ENCODE results near the gene GRIN2C.

The GRIN2C gene

GRCh38 chr17:74836691-74837467 is 22.8 kb downstream of the GRIN2C start:
- Histone ChIP-seq H3K4me1 (ENCODE audit: insufficient read depth, low read length) (peaks cover 14% of the 10 kb centered on the region), H3K36me3 (ENCODE audit: insufficient read depth, low read depth, low read length) (no peaks in the 10 kb centered on the region), H3K27me3 (ENCODE audit: insufficient read depth, low read length) (peaks cover 15% of the 10 kb centered on the region), H3K9ac (ENCODE audit: low read depth, low read length) (no peak overlapping the region), H3K9me3 (ENCODE audit: insufficient read depth, low read depth, low read length) (no peaks in the 10 kb centered on the region), H3K4me3 (ENCODE audit: low read length) (no peak overlapping the region), H3K27ac (ENCODE audit: low read length) (no peak overlapping the region)

GRCh38 chr17:74836191-74836590 is 23.5 kb downstream of the GRIN2C start:
- H3K9ac ChIP-seq (ENCODE audit: low read depth, low read length) = no peak overlapping the region

GRCh38 chr17:74833501-74834377 is 25.9 kb downstream of the GRIN2C start:
- H3K27me3 ChIP-seq (ENCODE audit: insufficient read depth, low read length) = no peaks in the 10 kb centered on the region
- no peaks in the 10 kb centered on the region for H3K36me3 ChIP-seq (ENCODE audit: insufficient read depth, low read depth, low read length)
- H3K4me3 ChIP-seq (ENCODE audit: low read length) = no peak overlapping the region
- no peak overlapping the region for H3K27ac ChIP-seq (ENCODE audit: low read length)
- H3K9ac ChIP-seq (ENCODE audit: low read depth, low read length) = no peak overlapping the region
- H3K9me3 ChIP-seq (ENCODE audit: insufficient read depth, low read depth, low read length) = no peaks in the 10 kb centered on the region
- H3K4me1 ChIP-seq (ENCODE audit: insufficient read depth, low read length) = no peaks in the 10 kb centered on the region

More at GRCh38 chr17:74836191-74836590, 23.5 kb downstream of the GRIN2C start:
- peaks cover 8% of the 10 kb centered on the region for H3K27me3 ChIP-seq (ENCODE audit: insufficient read depth, low read length)
- H3K36me3 ChIP-seq (ENCODE audit: insufficient read depth, low read depth, low read length) = no peaks in the 10 kb centered on the region
- H3K4me3 ChIP-seq (ENCODE audit: low read length) = no peak overlapping the region
- no peaks in the 10 kb centered on the region for H3K9me3 ChIP-seq (ENCODE audit: insufficient read depth, low read depth, low read length)
- H3K4me1 ChIP-seq (ENCODE audit: insufficient read depth, low read length) = peaks cover 12% of the 10 kb centered on the region
- no peak overlapping the region for H3K27ac ChIP-seq (ENCODE audit: low read length)

- Histone ChIP-seq H3K27me3 (ENCODE audit: insufficient read depth, low read length) (no peaks in the 10 kb centered on the region), H3K27ac (ENCODE audit: low read length) (no peak overlapping the region)
These were observed 27.3 kb downstream of the GRIN2C start for GRCh38 chr17:74832421-74832820.

GRCh38 chr17:74831444-74832146 is 28.1 kb downstream of the GRIN2C start:
- no peaks in the 10 kb centered on the region for H3K27me3 ChIP-seq (ENCODE audit: insufficient read depth, low read length)
- H3K9me3 ChIP-seq (ENCODE audit: insufficient read depth, low read depth, low read length) = no peaks in the 10 kb centered on the region
- no peak overlapping the region for H3K4me3 ChIP-seq (ENCODE audit: low read length)
- no peak overlapping the region for H3K27ac ChIP-seq (ENCODE audit: low read length)
- no peak overlapping the region for H3K9ac ChIP-seq (ENCODE audit: low read depth, low read length)
- no peaks in the 10 kb centered on the region for H3K4me1 ChIP-seq (ENCODE audit: insufficient read depth, low read length)
- H3K36me3 ChIP-seq (ENCODE audit: insufficient read depth, low read depth, low read length) = no peaks in the 10 kb centered on the region

More at GRCh38 chr17:74832421-74832820, 27.3 kb downstream of the GRIN2C start:
- Histone ChIP-seq H3K4me1 (ENCODE audit: insufficient read depth, low read length) (no peaks in the 10 kb centered on the region), H3K4me3 (ENCODE audit: low read length) (no peak overlapping the region), H3K9me3 (ENCODE audit: insufficient read depth, low read depth, low read length) (no peaks in the 10 kb centered on the region), H3K36me3 (ENCODE audit: insufficient read depth, low read depth, low read length) (no peaks in the 10 kb centered on the region), H3K9ac (ENCODE audit: low read depth, low read length) (no peak overlapping the region)

- Histone ChIP-seq H3K9ac (ENCODE audit: low read depth, low read length) (no peak overlapping the region), H3K27ac (ENCODE audit: low read length) (no peak overlapping the region)
These were observed 28.8 kb downstream of the GRIN2C start for GRCh38 chr17:74830861-74831260.

GRCh38 chr17:74827800-74828199 is 31.9 kb downstream of the GRIN2C start:
- Histone ChIP-seq H3K4me1 (ENCODE audit: insufficient read depth, low read length) (no peaks in the 10 kb centered on the region), H3K36me3 (ENCODE audit: insufficient read depth, low read depth, low read length) (no peaks in the 10 kb centered on the region), H3K27ac (ENCODE audit: low read length) (no peak overlapping the region), H3K27me3 (ENCODE audit: insufficient read depth, low read length) (no peaks in the 10 kb centered on the region), H3K4me3 (ENCODE audit: low read length) (no peak overlapping the region), H3K9me3 (ENCODE audit: insufficient read depth, low read depth, low read length) (no peaks in the 10 kb centered on the region), H3K9ac (ENCODE audit: low read depth, low read length) (no peak overlapping the region)

More at GRCh38 chr17:74830861-74831260, 28.8 kb downstream of the GRIN2C start:
- no peaks in the 10 kb centered on the region for H3K27me3 ChIP-seq (ENCODE audit: insufficient read depth, low read length)
- H3K9me3 ChIP-seq (ENCODE audit: insufficient read depth, low read depth, low read length) = no peaks in the 10 kb centered on the region
- H3K4me3 ChIP-seq (ENCODE audit: low read length) = no peak overlapping the region
- no peaks in the 10 kb centered on the region for H3K4me1 ChIP-seq (ENCODE audit: insufficient read depth, low read length)
- no peaks in the 10 kb centered on the region for H3K36me3 ChIP-seq (ENCODE audit: insufficient read depth, low read depth, low read length)

GRCh38 chr17:74825952-74826719 is 33.5 kb downstream of the GRIN2C start:
- Histone ChIP-seq H3K27me3 (ENCODE audit: insufficient read depth, low read length) (no peaks in the 10 kb centered on the region), H3K4me1 (ENCODE audit: insufficient read depth, low read length) (no peaks in the 10 kb centered on the region), H3K36me3 (ENCODE audit: insufficient read depth, low read depth, low read length) (no peaks in the 10 kb centered on the region)

GRCh38 chr17:74824961-74825627 is 34.6 kb downstream of the GRIN2C start:
- Histone ChIP-seq H3K4me1 (ENCODE audit: insufficient read depth, low read length) (no peaks in the 10 kb centered on the region), H3K4me3 (ENCODE audit: low read length) (no peak overlapping the region), H3K9me3 (ENCODE audit: insufficient read depth, low read depth, low read length) (no peaks in the 10 kb centered on the region), H3K27ac (ENCODE audit: low read length) (no peak overlapping the region), H3K27me3 (ENCODE audit: insufficient read depth, low read length) (no peaks in the 10 kb centered on the region), H3K9ac (ENCODE audit: low read depth, low read length) (no peak overlapping the region; the same call in 1 of the 2 replicates), H3K36me3 (ENCODE audit: insufficient read depth, low read depth, low read length) (0 out of 2 replicates have a peak, but pooled peaks cover under 1% of the 10 kb centered on the region)

More at GRCh38 chr17:74825952-74826719, 33.5 kb downstream of the GRIN2C start:
- H3K27ac ChIP-seq (ENCODE audit: low read length) = no peak overlapping the region
- no peak overlapping the region for H3K4me3 ChIP-seq (ENCODE audit: low read length)
- no peak overlapping the region for H3K9ac ChIP-seq (ENCODE audit: low read depth, low read length)
- H3K9me3 ChIP-seq (ENCODE audit: insufficient read depth, low read depth, low read length) = no peaks in the 10 kb centered on the region

- H3K4me1 ChIP-seq (ENCODE audit: insufficient read depth, low read length) = no peaks in the 10 kb centered on the region
- peaks cover 8% of the 10 kb centered on the region; the same call in 1 of the 2 replicates for H3K36me3 ChIP-seq (ENCODE audit: insufficient read depth, low read depth, low read length)
- no peaks in the 10 kb centered on the region for H3K9me3 ChIP-seq (ENCODE audit: insufficient read depth, low read depth, low read length)
- no peaks in the 10 kb centered on the region for H3K27me3 ChIP-seq (ENCODE audit: insufficient read depth, low read length)
- H3K9ac ChIP-seq (ENCODE audit: low read depth, low read length) = no peak overlapping the region
- H3K4me3 ChIP-seq (ENCODE audit: low read length) = no peak overlapping the region
- H3K27ac ChIP-seq (ENCODE audit: low read length) = no peak overlapping the region
These were observed 36.7 kb downstream of the GRIN2C start for GRCh38 chr17:74822939-74823367.
